Hepatocyte (in vitro differentiated cells): ENCODE results near the gene JMJD4. TPM values are rescaled to one million over a fixed set of nuclear protein-coding genes. Genes with fewer than 3 reads are reported as not detected.

ENCODE experiments used
- DNase-seq: peaks from one replicate; pipeline ENCODE4 v3.0.0-alpha.2; 2016; ENCODE audit warnings: low spot score
- H2AFZ ChIP-seq: fragments of 200-600 bp; sonication (generic); 2 replicates; pipeline ENCODE4 v1.6.0; 2016; ENCODE audit warnings: antibody characterized with exemption, mild to moderate bottlenecking
- H3K27ac ChIP-seq: fragments of 200-600 bp; sonication (generic); 2 replicates; pipeline ENCODE4 v1.5.1; 2016; ENCODE audit warnings: mild to moderate bottlenecking
- H3K27me3 ChIP-seq: fragments of 200-600 bp; sonication (generic); 2 replicates; pipeline ENCODE4 v1.6.1; 2016
- H3K36me3 ChIP-seq: fragments of 200-600 bp; sonication (generic); replicated peaks from 2 replicates; pipeline ENCODE4 v1.5.1; 2016; ENCODE audit warnings: low read depth; ENCODE audit not compliant: insufficient read depth
- H3K4me1 ChIP-seq: fragments of 200-600 bp; sonication (generic); 2 replicates; pipeline ENCODE4 v1.5.1; 2016; ENCODE audit warnings: mild to moderate bottlenecking, moderate library complexity; ENCODE audit not compliant: insufficient read depth
- H3K4me2 ChIP-seq: fragments of 200-600 bp; sonication (generic); 2 replicates; pipeline ENCODE4 v1.6.0; 2016
- H3K4me3 ChIP-seq: fragments of 200-600 bp; sonication (generic); 2 replicates; pipeline ENCODE4 v1.5.1; 2016; ENCODE audit warnings: mild to moderate bottlenecking
- H3K79me2 ChIP-seq: fragments of 200-600 bp; sonication (generic); 2 replicates; pipeline ENCODE4 v1.6.0; 2017; ENCODE audit warnings: mild to moderate bottlenecking
- H3K9me2 ChIP-seq: fragments of 200-600 bp; sonication (generic); replicated peaks from 2 replicates; pipeline ENCODE4 v1.6.0; 2017; ENCODE audit warnings: mild to moderate bottlenecking; ENCODE audit not compliant: insufficient read depth
- H3K9me3 ChIP-seq: fragments of 200-600 bp; sonication (generic); 2 replicates; pipeline ENCODE4 v1.5.1; 2016; ENCODE audit warnings: low read depth, mild to moderate bottlenecking
- H4K20me1 ChIP-seq: fragments of 200-600 bp; sonication (generic); 2 replicates; pipeline ENCODE4 v1.6.0; 2016; ENCODE audit warnings: mild to moderate bottlenecking; ENCODE audit not compliant: insufficient read depth, poor library complexity, severe bottlenecking
- EZH2 ChIP-seq: fragments of 200-600 bp; sonication (generic); IDR thresholded peaks from 2 replicates; pipeline ENCODE4 v1.6.1; 2016; ENCODE audit warnings: antibody characterized with exemption, mild to moderate bottlenecking, borderline replicate concordance
- EZH2phosphoT487 ChIP-seq: fragments of 200-600 bp; sonication (generic); IDR thresholded peaks from one replicate; pipeline ENCODE4 v1.6.1; 2018; ENCODE audit warnings: antibody characterized with exemption, mild to moderate bottlenecking, low read depth, moderate library complexity; ENCODE audit not compliant: unreplicated experiment, severe bottlenecking
- WGBS: methylation state at CpG from one replicate; pipeline ENCODE4 v1.1.6; 2016; ENCODE audit warnings: low lambda C conversion rate; ENCODE audit errors: missing lambda C conversion rate; 5-methylcytosine and 5-hydroxymethylcytosine counted together
- polyA plus RNA-seq: library from polyadenylated mRNA; unstranded; fragments of >200 nt; fragmentation: Nextera tagmentation; extraction: Ambion mirVana; gene quantifications from 2 replicates; pipeline ENCODE4 v1.2.1, GENCODE V29; 2016
- total RNA-seq: library from RNA; depleted of rRNA; stranded (reverse); fragments of >200 nt; gene quantifications from 2 replicates; pipeline ENCODE4 v1.2.3, GENCODE V29; 2014
- TF ChIP-seq, protein P1 (sequence below): fragments of 200-600 bp; sonication (generic); IDR thresholded peaks from 2 replicates; pipeline ENCODE4 v1.5.1; 2016; ENCODE audit warnings: antibody characterized with exemption, mild to moderate bottlenecking; ENCODE audit not compliant: poor library complexity

The JMJD4 gene
- total and polyA plus RNA-seq, 2 experiments from 2014 or later: 21.3 to 31.2 TPM

DNA sequence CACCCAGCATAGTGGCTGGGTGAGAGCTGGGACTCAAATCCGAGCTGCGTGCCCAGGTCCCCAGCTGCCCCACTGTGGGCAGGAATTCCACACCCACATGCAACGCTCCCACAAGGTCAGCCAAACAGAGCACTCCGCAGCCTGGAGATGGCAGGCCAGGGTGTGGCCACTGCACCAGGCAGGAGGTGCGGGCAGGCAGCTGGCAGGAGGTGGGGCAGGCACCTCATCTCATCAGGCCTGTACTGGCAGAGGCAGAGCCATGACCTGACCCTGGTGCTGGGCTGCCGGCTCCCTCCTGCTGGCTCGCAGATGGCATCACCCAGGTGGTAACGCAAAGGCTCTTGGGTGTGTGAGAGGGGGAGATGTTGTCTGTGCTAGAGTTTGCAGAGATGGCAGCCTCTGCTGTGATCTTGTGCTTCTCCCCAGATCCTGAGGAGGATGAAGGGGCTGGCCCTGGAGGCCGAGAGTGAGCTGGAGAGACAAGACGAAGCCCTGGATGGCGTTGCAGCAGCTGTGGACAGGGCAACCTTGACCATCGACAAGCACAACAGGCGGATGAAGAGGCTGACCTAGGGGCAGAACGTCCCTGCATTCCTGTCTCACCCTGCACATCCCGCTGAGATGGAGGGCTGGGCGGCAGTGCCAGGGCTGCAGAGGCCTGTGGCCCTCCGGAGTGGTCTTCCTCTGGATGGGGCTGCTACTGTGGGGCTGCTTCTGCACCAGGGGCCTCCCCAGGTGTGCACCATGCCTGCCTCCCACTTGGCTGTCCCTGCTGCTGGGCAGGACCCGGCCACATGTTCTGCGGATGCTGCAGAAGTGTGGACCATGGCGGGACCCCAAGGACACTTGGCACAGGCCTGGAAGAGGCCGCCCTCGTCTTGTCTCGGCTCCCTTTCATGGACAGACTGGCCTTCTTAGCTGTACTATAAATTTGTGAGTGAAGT is 45.3 kb upstream of the JMJD4 start:
- H3K4me2 ChIP-seq: no peak overlapping the region
- no peaks in the 10 kb centered on the region for H4K20me1 ChIP-seq
- TF ChIP-seq EZH2 (no peak), EZH2phosphoT487 (no peak)
- TF ChIP-seq, protein P1, sequence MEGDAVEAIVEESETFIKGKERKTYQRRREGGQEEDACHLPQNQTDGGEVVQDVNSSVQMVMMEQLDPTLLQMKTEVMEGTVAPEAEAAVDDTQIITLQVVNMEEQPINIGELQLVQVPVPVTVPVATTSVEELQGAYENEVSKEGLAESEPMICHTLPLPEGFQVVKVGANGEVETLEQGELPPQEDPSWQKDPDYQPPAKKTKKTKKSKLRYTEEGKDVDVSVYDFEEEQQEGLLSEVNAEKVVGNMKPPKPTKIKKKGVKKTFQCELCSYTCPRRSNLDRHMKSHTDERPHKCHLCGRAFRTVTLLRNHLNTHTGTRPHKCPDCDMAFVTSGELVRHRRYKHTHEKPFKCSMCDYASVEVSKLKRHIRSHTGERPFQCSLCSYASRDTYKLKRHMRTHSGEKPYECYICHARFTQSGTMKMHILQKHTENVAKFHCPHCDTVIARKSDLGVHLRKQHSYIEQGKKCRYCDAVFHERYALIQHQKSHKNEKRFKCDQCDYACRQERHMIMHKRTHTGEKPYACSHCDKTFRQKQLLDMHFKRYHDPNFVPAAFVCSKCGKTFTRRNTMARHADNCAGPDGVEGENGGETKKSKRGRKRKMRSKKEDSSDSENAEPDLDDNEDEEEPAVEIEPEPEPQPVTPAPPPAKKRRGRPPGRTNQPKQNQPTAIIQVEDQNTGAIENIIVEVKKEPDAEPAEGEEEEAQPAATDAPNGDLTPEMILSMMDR: no peak
- WGBS: 91% methylated on average over 23 of the region's 23 CpGs
- no peak overlapping the region for H3K4me3 ChIP-seq
- H3K79me2 ChIP-seq: no peaks in the 10 kb centered on the region
- no peaks in the 10 kb centered on the region for H3K36me3 ChIP-seq
- H3K4me1 ChIP-seq: no peaks in the 10 kb centered on the region
- no peaks in the 10 kb centered on the region for H3K9me2 ChIP-seq
- H3K27ac ChIP-seq: no peak overlapping the region
- no peak for DNase-seq
- H3K9me3 ChIP-seq: no peaks in the 10 kb centered on the region
- no peaks in the 10 kb centered on the region for H3K27me3 ChIP-seq
- no peak overlapping the region for H2AFZ ChIP-seq

DNA sequence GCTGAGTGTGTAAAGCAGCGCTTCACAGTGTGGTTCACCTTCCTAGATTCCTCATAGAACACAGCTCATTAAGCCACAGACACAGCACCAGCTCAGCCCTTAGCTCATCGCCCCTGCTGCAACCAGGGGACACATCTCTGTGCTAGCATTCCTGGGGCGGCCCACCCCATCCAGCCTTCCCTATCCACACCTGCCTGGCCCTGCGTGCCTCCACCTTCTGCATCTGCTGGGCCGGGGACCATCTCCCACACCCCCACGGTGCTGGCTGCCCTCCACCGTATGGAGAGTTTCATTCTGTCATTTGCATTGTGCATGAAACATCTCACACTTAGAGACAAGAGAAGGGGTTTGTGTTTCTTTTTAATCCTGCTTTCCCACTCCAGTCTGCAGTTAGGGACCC is 44.6 kb upstream of the JMJD4 start:
- no peak for DNase-seq
- H3K4me3 ChIP-seq: no peak overlapping the region
- WGBS: 98% methylated on average over 6 of the region's 7 CpGs
- H3K4me2 ChIP-seq: no peak overlapping the region
- H3K9me3 ChIP-seq: no peaks in the 10 kb centered on the region
- no peaks in the 10 kb centered on the region for H3K79me2 ChIP-seq
- no peak overlapping the region for H3K27ac ChIP-seq
- no peaks in the 10 kb centered on the region for H3K9me2 ChIP-seq
- no peaks in the 10 kb centered on the region for H3K27me3 ChIP-seq
- H3K4me1 ChIP-seq: no peaks in the 10 kb centered on the region
- no peaks in the 10 kb centered on the region for H3K36me3 ChIP-seq
- H4K20me1 ChIP-seq: no peaks in the 10 kb centered on the region
- H2AFZ ChIP-seq: no peak overlapping the region
- TF ChIP-seq, protein P1: no peak
- TF ChIP-seq EZH2phosphoT487 (no peak), EZH2 (no peak)

DNA sequence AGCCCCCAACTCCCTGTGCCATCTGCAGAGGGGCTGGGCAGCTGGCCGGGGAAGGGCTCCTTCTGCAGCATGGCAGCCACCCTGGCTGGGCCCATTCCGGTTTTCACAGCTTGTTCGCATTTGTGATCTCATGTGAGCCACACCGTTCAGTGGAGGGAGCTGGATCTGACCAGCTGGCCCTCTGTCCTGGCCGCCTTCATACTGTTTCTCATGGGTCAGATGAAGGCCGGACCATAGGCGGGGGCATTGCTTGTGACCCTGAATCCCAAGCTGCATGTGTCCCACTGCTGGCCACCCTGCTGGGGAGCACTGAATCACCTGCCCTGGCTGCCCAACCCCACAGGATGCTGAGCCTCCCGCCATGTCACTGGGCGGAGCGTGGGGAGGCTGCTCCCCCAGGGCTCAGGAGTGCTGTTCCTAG is 43.9 kb upstream of the JMJD4 start:
- Histone ChIP-seq H3K9me3 (no peaks in the 10 kb centered on the region), H3K9me2 (no peaks in the 10 kb centered on the region), H3K79me2 (no peaks in the 10 kb centered on the region), H4K20me1 (no peaks in the 10 kb centered on the region), H3K4me2 (no peak overlapping the region), H2AFZ (no peak overlapping the region), H3K27me3 (no peaks in the 10 kb centered on the region), H3K4me1 (no peaks in the 10 kb centered on the region), H3K36me3 (no peaks in the 10 kb centered on the region), H3K4me3 (no peak overlapping the region), H3K27ac (no peak overlapping the region)
- 93% methylated on average over 10 of the region's 10 CpGs for WGBS
- no peak for DNase-seq
- no peak for TF ChIP-seq EZH2
- TF ChIP-seq EZH2phosphoT487: no peak
- TF ChIP-seq, protein P1: no peak
